Fibroblast of the aortic adventitia (primary cell): Measurements from ENCODE around the gene CNTN2. TPM values are rescaled to one million over a fixed set of nuclear protein-coding genes. Genes with fewer than 3 reads are reported as not detected.
A peak's percentile ranks its signal among the peaks of the same experiment; 100 is the strongest.

ENCODE experiments used
- DNase-seq: peaks from one replicate; pipeline ENCODE4 v3.0.0-alpha.2; 2010; ENCODE audit warnings: low read depth
- H3K4me3 ChIP-seq: 2 replicates; pipeline ENCODE4 v1.5.1; 2011; ENCODE audit warnings: low read depth, mild to moderate bottlenecking, control low read depth, low read length, moderate library complexity
- total RNA-seq: library from RNA; depleted of rRNA; stranded (reverse); fragments of >200 nt; gene quantifications from 2 replicates; pipeline ENCODE4 v1.2.3, GENCODE V29; 2012; ENCODE audit warnings: low replicate concordance
- TF ChIP-seq, protein P1 (sequence below): IDR thresholded peaks from 2 replicates; pipeline ENCODE4 v1.5.1; 2011; ENCODE audit warnings: mild to moderate bottlenecking, low read length, control low read depth, inconsistent platforms; ENCODE audit not compliant: insufficient read depth

The CNTN2 gene
- total RNA-seq, 1 donor = not detected

DNA sequence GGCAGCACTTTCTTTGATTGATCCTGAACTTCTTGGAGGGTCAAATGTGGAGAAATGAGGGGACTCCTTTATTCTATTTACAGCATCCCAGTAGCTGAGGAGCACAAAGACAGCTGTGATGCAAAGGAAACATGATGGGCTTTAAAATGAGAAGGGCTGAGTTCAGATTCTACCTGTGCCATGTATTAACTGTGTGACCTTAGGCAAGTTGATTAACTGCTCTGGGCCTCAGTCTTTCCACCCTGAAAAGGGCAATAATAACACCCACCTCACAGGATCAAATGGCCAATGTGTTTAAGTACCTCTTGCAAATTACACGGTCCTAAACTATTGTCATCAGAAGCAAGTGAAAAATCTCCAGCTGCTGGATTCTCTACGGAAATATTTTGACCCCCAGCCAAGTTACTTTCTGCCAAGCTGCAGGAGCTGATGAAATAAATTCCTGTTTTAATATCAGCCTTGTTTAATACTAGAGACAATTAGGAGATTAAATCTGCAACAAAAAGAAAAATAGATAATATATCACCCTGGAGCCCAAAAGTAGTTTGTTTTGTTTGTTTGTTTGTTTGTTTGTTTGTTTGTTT, 25.5 kb downstream of the CNTN2 start:
- H3K4me3 ChIP-seq = no peak overlapping the region
- TF ChIP-seq, protein P1, sequence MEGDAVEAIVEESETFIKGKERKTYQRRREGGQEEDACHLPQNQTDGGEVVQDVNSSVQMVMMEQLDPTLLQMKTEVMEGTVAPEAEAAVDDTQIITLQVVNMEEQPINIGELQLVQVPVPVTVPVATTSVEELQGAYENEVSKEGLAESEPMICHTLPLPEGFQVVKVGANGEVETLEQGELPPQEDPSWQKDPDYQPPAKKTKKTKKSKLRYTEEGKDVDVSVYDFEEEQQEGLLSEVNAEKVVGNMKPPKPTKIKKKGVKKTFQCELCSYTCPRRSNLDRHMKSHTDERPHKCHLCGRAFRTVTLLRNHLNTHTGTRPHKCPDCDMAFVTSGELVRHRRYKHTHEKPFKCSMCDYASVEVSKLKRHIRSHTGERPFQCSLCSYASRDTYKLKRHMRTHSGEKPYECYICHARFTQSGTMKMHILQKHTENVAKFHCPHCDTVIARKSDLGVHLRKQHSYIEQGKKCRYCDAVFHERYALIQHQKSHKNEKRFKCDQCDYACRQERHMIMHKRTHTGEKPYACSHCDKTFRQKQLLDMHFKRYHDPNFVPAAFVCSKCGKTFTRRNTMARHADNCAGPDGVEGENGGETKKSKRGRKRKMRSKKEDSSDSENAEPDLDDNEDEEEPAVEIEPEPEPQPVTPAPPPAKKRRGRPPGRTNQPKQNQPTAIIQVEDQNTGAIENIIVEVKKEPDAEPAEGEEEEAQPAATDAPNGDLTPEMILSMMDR = no peak
- DNase-seq = peak; percentile 76

GRCh38 chr1:205069371-205070125, 26.5 kb downstream of the CNTN2 start:
- no peak for DNase-seq

DNA sequence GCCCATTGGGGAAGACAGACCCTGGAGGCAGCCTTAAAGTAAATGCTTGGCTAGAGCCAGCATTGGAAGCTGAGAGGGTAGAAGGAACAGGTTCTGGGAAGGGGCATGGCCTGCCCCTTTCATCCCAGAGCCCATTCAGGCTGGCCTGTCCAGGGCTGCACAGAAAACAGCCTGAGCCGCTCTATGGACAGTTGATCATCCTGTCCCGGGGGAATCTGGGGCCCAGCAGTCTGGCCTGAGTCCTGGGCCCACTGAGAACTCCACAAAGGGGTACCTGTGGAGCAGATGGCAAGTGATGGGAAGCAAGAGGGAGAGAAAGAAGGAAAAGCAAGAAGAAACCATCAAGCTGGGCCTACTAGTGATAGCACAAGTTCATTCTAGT, 28.0 kb downstream of the CNTN2 start:
- DNase-seq = no peak

More at GRCh38 chr1:205069371-205070125, 26.5 kb downstream of the CNTN2 start:
- TF ChIP-seq, protein P1 = no peak
- H3K4me3 ChIP-seq = no peak overlapping the region

DNA sequence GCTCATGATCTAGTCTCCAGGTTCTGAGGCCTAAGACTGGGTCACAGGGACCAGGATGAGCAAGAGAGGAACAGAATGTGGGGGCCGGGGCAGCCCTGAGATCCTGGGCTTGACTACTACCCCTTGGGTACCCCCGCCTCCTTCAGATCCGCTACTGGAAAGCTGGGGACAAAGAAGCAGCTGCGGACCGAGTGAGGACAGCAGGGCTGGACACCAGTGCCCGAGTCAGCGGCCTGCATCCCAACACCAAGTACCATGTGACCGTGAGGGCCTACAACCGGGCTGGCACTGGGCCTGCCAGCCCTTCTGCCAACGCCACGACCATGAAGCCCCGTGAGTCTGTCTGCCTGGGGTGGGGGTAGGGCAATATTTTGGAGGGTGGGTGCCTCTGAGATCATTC, 28.8 kb downstream of the CNTN2 start:
- TF ChIP-seq, protein P1 = no peak
- no peak overlapping the region for H3K4me3 ChIP-seq

More for the DNA sequence above, 28.0 kb downstream of the CNTN2 start:
- no peak overlapping the region for H3K4me3 ChIP-seq
- TF ChIP-seq, protein P1 = no peak

GRCh38 chr1:205072286-205072685, 29.3 kb downstream of the CNTN2 start:
- no peak for DNase-seq
- no peak overlapping the region for H3K4me3 ChIP-seq
- TF ChIP-seq, protein P1 = no peak

More for the DNA sequence above, 28.8 kb downstream of the CNTN2 start:
- no peak for DNase-seq

- DNase-seq = no peak
Observed at GRCh38 chr1:205072881-205073280, 29.9 kb downstream of the CNTN2 start.

More at GRCh38 chr1:205072881-205073280, 29.9 kb downstream of the CNTN2 start:
- TF ChIP-seq, protein P1 = no peak
- no peak overlapping the region for H3K4me3 ChIP-seq
